Neural progenitor cell (in vitro differentiated cells): ENCODE measurements around the gene SPINK1. TPM values are rescaled to one million over a fixed set of nuclear protein-coding genes. Genes with fewer than 3 reads are reported as not detected.

Experiments used
- DNase-seq: peaks from one replicate; pipeline ENCODE4 v3.0.0-alpha.2; 2016; ENCODE audit warnings: low spot score
- H2AFZ ChIP-seq: fragments of 200-600 bp; sonication (generic); replicated peaks from 2 replicates; pipeline ENCODE4 v1.6.1; 2016; ENCODE audit warnings: antibody characterized with exemption
- H3F3A ChIP-seq: fragments of 200-600 bp; sonication (generic); 2 replicates; pipeline ENCODE4 v1.6.1; 2016; ENCODE audit warnings: antibody characterized with exemption, low read depth
- H3K27ac ChIP-seq: fragments of 200-600 bp; sonication (generic); 2 replicates; pipeline ENCODE4 v1.5.1; 2016; ENCODE audit warnings: mild to moderate bottlenecking
- H3K27me3 ChIP-seq: fragments of 200-600 bp; sonication (generic); 2 replicates; pipeline ENCODE4 v1.6.1; 2016; ENCODE audit warnings: mild to moderate bottlenecking, moderate library complexity
- H3K36me3 ChIP-seq: fragments of 200-600 bp; sonication (generic); 2 replicates; pipeline ENCODE4 v1.5.1; 2016
- H3K4me1 ChIP-seq: fragments of 200-600 bp; sonication (generic); 2 replicates; pipeline ENCODE4 v1.6.1; 2016; ENCODE audit warnings: mixed run types
- H3K4me2 ChIP-seq: fragments of 200-600 bp; sonication (generic); 2 replicates; pipeline ENCODE4 v1.6.1; 2016
- H3K4me3 ChIP-seq: fragments of 200-600 bp; sonication (generic); 2 replicates; pipeline ENCODE4 v1.5.1; 2016
- H3K79me2 ChIP-seq: fragments of 200-600 bp; sonication (generic); 2 replicates; pipeline ENCODE4 v1.6.1; 2016; ENCODE audit warnings: low read depth
- H3K9ac ChIP-seq: fragments of 200-600 bp; sonication (generic); 2 replicates; pipeline ENCODE4 v1.6.1; 2016
- H3K9me3 ChIP-seq: fragments of 200-600 bp; sonication (generic); 2 replicates; pipeline ENCODE4 v1.5.1; 2016; ENCODE audit warnings: low read depth
- H4K20me1 ChIP-seq: fragments of 200-600 bp; sonication (generic); 2 replicates; pipeline ENCODE4 v1.6.1; 2016; ENCODE audit warnings: low read depth
- H3K27ac Mint-ChIP-seq: 3 replicates; pipeline ENCODE4 v1.8.0; 2021; ENCODE audit warnings: mixed read lengths
- H3K27me3 Mint-ChIP-seq: 2 replicates; pipeline ENCODE4 v1.8.0; 2022; ENCODE audit warnings: low read depth, mild to moderate bottlenecking, inconsistent platforms, moderate library complexity, mixed read lengths; ENCODE audit not compliant: insufficient read depth
- H3K36me3 Mint-ChIP-seq: 3 replicates; pipeline ENCODE4 v1.8.0; 2021; ENCODE audit warnings: mixed read lengths
- H3K4me1 Mint-ChIP-seq: 3 replicates; pipeline ENCODE4 v1.8.0; 2021; ENCODE audit warnings: mixed read lengths
- H3K4me3 Mint-ChIP-seq: 3 replicates; pipeline ENCODE4 v1.8.0; 2021; ENCODE audit warnings: mild to moderate bottlenecking, moderate library complexity, mixed read lengths
- H3K9me3 Mint-ChIP-seq: 3 replicates; pipeline ENCODE4 v1.8.0; 2020; ENCODE audit warnings: mixed read lengths
- EZH2 ChIP-seq: fragments of 200-600 bp; sonication (generic); IDR thresholded peaks from 2 replicates; pipeline ENCODE4 v1.6.1; 2017; ENCODE audit warnings: antibody characterized with exemption, mild to moderate bottlenecking, moderate library complexity
- EZH2phosphoT487 ChIP-seq: fragments of 200-600 bp; sonication (generic); IDR thresholded peaks from 2 replicates; pipeline ENCODE4 v1.6.1; 2017; ENCODE audit warnings: antibody characterized with exemption
- total RNA-seq: library from RNA; depleted of rRNA; stranded (reverse); fragments of >200 nt; gene quantifications from 2 replicates; pipeline ENCODE4 v1.2.3, GENCODE V29; 2015; ENCODE audit warnings: low replicate concordance
- TF ChIP-seq, protein P1 (sequence below): fragments of 200-600 bp; sonication (generic); IDR thresholded peaks from 2 replicates; pipeline ENCODE4 v1.5.1; 2017; ENCODE audit warnings: antibody characterized with exemption, mild to moderate bottlenecking

The SPINK1 gene
- total RNA-seq, 1 donor from 2014 or later = not detected

DNA sequence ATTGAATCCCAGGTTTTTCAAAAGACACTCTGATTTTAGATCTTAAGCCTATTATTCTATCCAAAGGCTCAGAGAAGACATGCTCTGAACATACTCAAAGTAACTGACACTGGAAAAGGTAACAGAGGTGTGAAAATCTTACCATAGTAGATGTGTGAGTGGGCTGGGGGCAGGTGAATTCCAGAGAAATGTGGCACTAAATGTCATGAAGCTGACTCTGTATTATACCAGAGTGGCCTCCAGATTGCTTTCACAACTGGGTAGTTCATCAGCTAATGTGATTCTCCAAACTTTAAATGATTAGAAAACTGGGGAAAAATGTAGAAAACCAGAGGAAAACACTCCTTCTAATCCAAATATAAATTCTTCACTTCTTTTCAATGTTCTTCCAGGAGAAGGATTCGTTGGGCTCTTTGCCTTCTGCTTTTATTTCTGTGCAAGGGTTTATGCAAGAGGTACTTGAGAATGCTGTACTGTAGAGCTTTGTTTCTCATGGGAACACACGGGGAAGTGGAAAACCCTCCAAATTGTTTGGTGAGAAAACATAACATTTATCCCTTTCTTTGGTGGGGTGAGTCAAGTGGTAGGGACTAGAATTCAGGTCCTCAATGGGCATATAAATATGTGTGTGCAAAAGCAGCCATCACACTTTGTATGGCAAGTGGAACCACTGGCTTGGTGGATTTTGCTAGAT, 46.7 kb upstream of the SPINK1 start, which contains the start of gene SCGB3A2:
SCGB3A2 (plus strand) TSS at position 646 of the 694 bp plus-strand sequence. CDS start 93 bp downstream, outside the sequence.
- no peak within 1 kb of the TSS for H2AFZ ChIP-seq
- no peak within 1 kb of the TSS for H3K27ac ChIP-seq
- H3K27ac Mint-ChIP-seq = no peak within 1 kb of the TSS
- H3K27me3 ChIP-seq = peaks cover 16% of the 10 kb centered on the region
- peaks cover 14% of the 10 kb centered on the region for H3F3A ChIP-seq
- H4K20me1 ChIP-seq = no peaks in the 10 kb centered on the region
- H3K4me3 ChIP-seq = no peak within 1 kb of the TSS
- DNase-seq = no peak
- H3K27me3 Mint-ChIP-seq = peaks cover 5% of the 10 kb centered on the region
- no peak within 1 kb of the TSS for H3K4me3 Mint-ChIP-seq
- H3K9ac ChIP-seq = no peak within 1 kb of the TSS
- H3K79me2 ChIP-seq = no peaks in the 10 kb centered on the region
- TF ChIP-seq, protein P1, sequence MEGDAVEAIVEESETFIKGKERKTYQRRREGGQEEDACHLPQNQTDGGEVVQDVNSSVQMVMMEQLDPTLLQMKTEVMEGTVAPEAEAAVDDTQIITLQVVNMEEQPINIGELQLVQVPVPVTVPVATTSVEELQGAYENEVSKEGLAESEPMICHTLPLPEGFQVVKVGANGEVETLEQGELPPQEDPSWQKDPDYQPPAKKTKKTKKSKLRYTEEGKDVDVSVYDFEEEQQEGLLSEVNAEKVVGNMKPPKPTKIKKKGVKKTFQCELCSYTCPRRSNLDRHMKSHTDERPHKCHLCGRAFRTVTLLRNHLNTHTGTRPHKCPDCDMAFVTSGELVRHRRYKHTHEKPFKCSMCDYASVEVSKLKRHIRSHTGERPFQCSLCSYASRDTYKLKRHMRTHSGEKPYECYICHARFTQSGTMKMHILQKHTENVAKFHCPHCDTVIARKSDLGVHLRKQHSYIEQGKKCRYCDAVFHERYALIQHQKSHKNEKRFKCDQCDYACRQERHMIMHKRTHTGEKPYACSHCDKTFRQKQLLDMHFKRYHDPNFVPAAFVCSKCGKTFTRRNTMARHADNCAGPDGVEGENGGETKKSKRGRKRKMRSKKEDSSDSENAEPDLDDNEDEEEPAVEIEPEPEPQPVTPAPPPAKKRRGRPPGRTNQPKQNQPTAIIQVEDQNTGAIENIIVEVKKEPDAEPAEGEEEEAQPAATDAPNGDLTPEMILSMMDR = no peak
- TF ChIP-seq EZH2phosphoT487 = no peak
- TF ChIP-seq EZH2 = no peak
- peaks cover 30% of the 10 kb centered on the region for H3K4me1 Mint-ChIP-seq
- H3K36me3 Mint-ChIP-seq = no peaks in the 10 kb centered on the region
- H3K4me1 ChIP-seq = peaks cover 15% of the 10 kb centered on the region
- peaks cover 3% of the 10 kb centered on the region for H3K9me3 Mint-ChIP-seq
- no peak within 1 kb of the TSS for H3K4me2 ChIP-seq
- no peaks in the 10 kb centered on the region for H3K36me3 ChIP-seq
- H3K9me3 ChIP-seq = no peaks in the 10 kb centered on the region

- H3K4me2 ChIP-seq = no peak overlapping the region
- H3K36me3 ChIP-seq = no peaks in the 10 kb centered on the region
- no peak overlapping the region for H3K4me3 ChIP-seq
- H3K27ac Mint-ChIP-seq = no peak overlapping the region
- H3K27me3 ChIP-seq = peaks cover 32% of the 10 kb centered on the region
- no peak overlapping the region for H2AFZ ChIP-seq
- H3K4me1 Mint-ChIP-seq = peaks cover 33% of the 10 kb centered on the region
- H3F3A ChIP-seq = peaks cover 14% of the 10 kb centered on the region
- no peaks in the 10 kb centered on the region for H3K9me3 ChIP-seq
- peaks cover 5% of the 10 kb centered on the region for H3K27me3 Mint-ChIP-seq
- DNase-seq = no peak
- H4K20me1 ChIP-seq = no peaks in the 10 kb centered on the region
- peaks cover 20% of the 10 kb centered on the region for H3K4me1 ChIP-seq
- no peaks in the 10 kb centered on the region for H3K79me2 ChIP-seq
- no peak overlapping the region for H3K4me3 Mint-ChIP-seq
- H3K27ac ChIP-seq = no peak overlapping the region
- H3K9ac ChIP-seq = no peak overlapping the region
- H3K36me3 Mint-ChIP-seq = no peaks in the 10 kb centered on the region
- peaks cover 11% of the 10 kb centered on the region for H3K9me3 Mint-ChIP-seq
- TF ChIP-seq, protein P1 = no peak
- TF ChIP-seq EZH2phosphoT487 = no peak
- TF ChIP-seq EZH2 = no peak
Observed at GRCh38 chr5:147876626-147877025, 45.2 kb upstream of the SPINK1 start.

DNA sequence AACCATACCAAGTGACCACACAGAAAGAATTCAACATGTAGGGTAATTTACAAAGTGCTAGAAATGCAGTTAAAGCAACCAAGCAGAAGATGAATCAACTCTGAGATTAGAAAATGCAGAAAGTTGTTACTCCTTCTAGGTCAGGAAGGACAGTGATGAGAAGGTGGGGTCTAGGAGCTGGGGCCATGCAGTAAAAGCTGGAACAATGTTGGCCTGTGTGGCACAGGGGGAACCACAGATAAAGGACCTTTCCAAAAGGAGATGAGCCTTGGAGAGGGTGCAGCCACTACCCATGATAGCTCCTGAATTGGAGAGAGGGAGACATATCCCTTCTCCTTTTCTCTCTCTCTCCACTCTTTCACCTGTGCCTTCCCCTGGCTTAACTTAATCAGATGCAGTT, 44.7 kb upstream of the SPINK1 start:
- Histone ChIP-seq H3K36me3 (no peaks in the 10 kb centered on the region), H2AFZ (no peak overlapping the region), H3K4me3 (no peak overlapping the region), H3K4me1 (peaks cover 20% of the 10 kb centered on the region), H3F3A (peaks cover 14% of the 10 kb centered on the region), H3K79me2 (no peaks in the 10 kb centered on the region), H3K27me3 (peaks cover 37% of the 10 kb centered on the region), H3K9ac (no peak overlapping the region), H3K9me3 (no peaks in the 10 kb centered on the region), H3K4me2 (no peak overlapping the region), H3K27ac (no peak overlapping the region), H4K20me1 (no peaks in the 10 kb centered on the region)
- TF ChIP-seq EZH2 = no peak
- TF ChIP-seq EZH2phosphoT487 = no peak
- TF ChIP-seq, protein P1 = no peak
- Mint-ChIP-seq H3K4me3 (no peak overlapping the region), H3K27ac (peak overlapping the region; percentile 11), H3K27me3 (peaks cover 5% of the 10 kb centered on the region), H3K36me3 (no peaks in the 10 kb centered on the region), H3K4me1 (peaks cover 33% of the 10 kb centered on the region), H3K9me3 (peaks cover 13% of the 10 kb centered on the region)
- no peak for DNase-seq
